PC-3 (cell line): Measurements from ENCODE around the gene CRABP2. TPM values are rescaled to one million over a fixed set of nuclear protein-coding genes. Genes with fewer than 3 reads are reported as not detected.

Source experiments
- ATAC-seq: fragments of 200-7000 bp; cut with Tn5 transposase; 2 replicates; pipeline ENCODE4 v1.9.1; 2020; ENCODE audit warnings: mild to moderate bottlenecking, moderate library complexity
- BruUV-seq: library from RNA; stranded (reverse); fragments of 400-500 nt; replicated peaks from 2 replicates; lab custom pipeline; 2021; lab: Mats Ljungman, UMichigan
- CTCF ChIA-PET: fragments of 300-600 bp; sonication (Branson Sonifier 250); formaldehyde crosslinking; loops from one replicate; lab custom pipeline; 2022; ENCODE audit warnings: antibody characterized with exemption; lab: Charles Lee
- POLR2A ChIA-PET: fragments of 300-600 bp; sonication (Branson Sonifier 250); formaldehyde crosslinking; loops from one replicate; lab custom pipeline; 2022; ENCODE audit warnings: antibody characterized with exemption; ENCODE audit not compliant: unreplicated experiment; lab: Charles Lee
- DNase-seq: peaks from one replicate; pipeline ENCODE4 v3.0.0-alpha.2; 2015
- H2AFZ ChIP-seq: fragments of 300-600 bp; sonication (generic); 2 replicates; pipeline ENCODE4 v1.6.0; 2016; ENCODE audit warnings: antibody characterized with exemption, low read length
- H3F3A ChIP-seq: fragments of 300-600 bp; sonication (generic); one replicate; pipeline ENCODE4 v1.6.0; 2017; ENCODE audit warnings: antibody characterized with exemption, low read length, control low read depth, mild to moderate bottlenecking; ENCODE audit not compliant: unreplicated experiment
- H3K27ac ChIP-seq: fragments of 300-600 bp; sonication (generic); 2 replicates; pipeline ENCODE4 v1.5.1; 2016; ENCODE audit warnings: mild to moderate bottlenecking, low read length
- H3K27me3 ChIP-seq: fragments of 300-600 bp; sonication (generic); 2 replicates; pipeline ENCODE4 v1.6.1; 2016; ENCODE audit warnings: low read length, mixed read lengths
- H3K36me3 ChIP-seq: fragments of 300-600 bp; sonication (generic); 2 replicates; pipeline ENCODE4 v1.6.1; 2016; ENCODE audit warnings: low read depth, mixed run types, low read length, mixed read lengths
- H3K4me1 ChIP-seq: fragments of 300-600 bp; sonication (generic); 2 replicates; pipeline ENCODE4 v1.5.1; 2016; ENCODE audit warnings: low read length; ENCODE audit not compliant: insufficient read depth
- H3K4me2 ChIP-seq: fragments of 300-600 bp; sonication (generic); 2 replicates; pipeline ENCODE4 v1.6.0; 2016; ENCODE audit warnings: low read length
- H3K4me3 ChIP-seq: fragments of 300-600 bp; sonication (generic); 2 replicates; pipeline ENCODE4 v1.5.1; 2016; ENCODE audit warnings: mild to moderate bottlenecking, low read length, mixed read lengths
- H3K79me2 ChIP-seq: fragments of 300-600 bp; sonication (generic); 2 replicates; pipeline ENCODE4 v1.6.1; 2017; ENCODE audit warnings: low read length, mixed read lengths
- H3K9ac ChIP-seq: fragments of 300-600 bp; sonication (generic); 2 replicates; pipeline ENCODE4 v1.6.0; 2016; ENCODE audit warnings: mild to moderate bottlenecking, low read length
- H3K9me2 ChIP-seq: fragments of 300-600 bp; sonication (generic); replicated peaks from 2 replicates; pipeline ENCODE4 v1.6.1; 2016; ENCODE audit warnings: mixed run types, low read length, mixed read lengths
- H3K9me3 ChIP-seq: fragments of 300-600 bp; sonication (generic); 2 replicates; pipeline ENCODE4 v1.6.1; 2016; ENCODE audit warnings: low read length, mixed read lengths
- H4K20me1 ChIP-seq: fragments of 300-600 bp; sonication (generic); 2 replicates; pipeline ENCODE4 v1.6.1; 2016; ENCODE audit warnings: low read length, mixed read lengths
- CTCF ChIP-seq: fragments of 300-600 bp; sonication (generic); conservative IDR thresholded peaks from 2 replicates; pipeline ENCODE4 v1.5.1; 2017; ENCODE audit warnings: antibody characterized with exemption, low read depth, mild to moderate bottlenecking, low read length
- EZH2 ChIP-seq: fragments of 300-600 bp; sonication (generic); IDR thresholded peaks from one replicate; pipeline ENCODE4 v1.6.1; 2017; ENCODE audit warnings: antibody characterized with exemption, mild to moderate bottlenecking, low read length; ENCODE audit not compliant: unreplicated experiment
- EZH2phosphoT487 ChIP-seq: fragments of 300-600 bp; sonication (generic); IDR thresholded peaks from 2 replicates; pipeline ENCODE4 v1.6.1; 2018; ENCODE audit warnings: mild to moderate bottlenecking, antibody characterized with exemption, low read length, borderline replicate concordance
- intact Hi-C: fragments of 100-400 bp; cut with micrococcal nuclease; formaldehyde crosslinking; loops from 2 replicates; pipeline ENCODE4 v1.9.0; 2023
- total RNA-seq: library from RNA; depleted of rRNA; stranded (reverse); fragments of >200 nt; gene quantifications from 2 replicates; pipeline ENCODE4 v1.2.3, GENCODE V29; 2014

The CRABP2 gene
- total RNA-seq, 1 experiment from 2014 or later, result 120 TPM

- Histone ChIP-seq H3F3A (peaks cover 5% of the 10 kb centered on the region), H2AFZ (no peak overlapping the region), H3K9me2 (no peaks in the 10 kb centered on the region), H3K4me3 (no peak overlapping the region), H4K20me1 (no peaks in the 10 kb centered on the region), H3K9ac (no peak overlapping the region), H3K4me1 (0 out of 2 replicates have a peak, but pooled peaks cover 7% of the 10 kb centered on the region), H3K36me3 (peaks cover 6% of the 10 kb centered on the region; the same call in 1 of the 2 replicates), H3K27ac (no peak overlapping the region), H3K79me2 (peaks cover 18% of the 10 kb centered on the region), H3K9me3 (no peaks in the 10 kb centered on the region), H3K27me3 (no peaks in the 10 kb centered on the region), H3K4me2 (no peak overlapping the region)
- ATAC-seq, result no peak
- ChIA-PET POLR2A (no interaction called here), CTCF (no interaction called here)
- no TSS peak for BruUV-seq
- DNase-seq, result no peak
- no peak for TF ChIP-seq EZH2
- TF ChIP-seq CTCF, result no peak
- TF ChIP-seq EZH2phosphoT487, result no peak
- intact Hi-C loops, result no loop called here
Measured at GRCh38 chr1:156733989-156734584, 28.7 kb upstream of the CRABP2 start.

GRCh38 chr1:156728599-156729462 lies 23.4 kb upstream of the CRABP2 start, which contains the start of gene ISG20L2:
ISG20L2 (minus strand) TSS chr1:156728766; CDS start chr1:156727652, 1,114 bp downstream.
- peak within 1 kb of the TSS; percentile 97 for H3K9ac ChIP-seq
- H3K79me2 ChIP-seq, result peaks cover 60% of the 10 kb centered on the region
- H3K4me1 ChIP-seq, result peaks cover 27% of the 10 kb centered on the region
- intact Hi-C loops, result loop anchor here (1.0 kb wide), 3 partner anchors 12 to 38 kb away; partner anchors contain the start of genes HDGF, MRPL24 and PRCC
- H3K27me3 ChIP-seq, result no peaks in the 10 kb centered on the region
- peaks cover 17% of the 10 kb centered on the region for H3K36me3 ChIP-seq
- POLR2A ChIA-PET, result interaction anchor here (0.6 to 2.0 kb wide), 10 partner anchors 12 to 1755 kb away, joined by 3 to 28 read pairs (median 4); partner anchors contain the start of genes MRPL24, PMF1 and PRCC
- peaks cover 28% of the 10 kb centered on the region for H4K20me1 ChIP-seq
- ATAC-seq, result peak; percentile 78
- no peaks in the 10 kb centered on the region for H3K9me2 ChIP-seq
- CTCF ChIA-PET, result interaction anchor here (0.5 to 2.1 kb wide), 6 partner anchors 12 to 228 kb away, joined by 3 to 16 read pairs (median 6); partner anchors contain the start of genes HDGF, MRPL24 and NES
- peak within 1 kb of the TSS; percentile 98 for H3K4me3 ChIP-seq
- DNase-seq, result peak; percentile 98
- TSS peak; percentile 78 for BruUV-seq
- peaks cover 5% of the 10 kb centered on the region for H3F3A ChIP-seq
- no peaks in the 10 kb centered on the region for H3K9me3 ChIP-seq
- H3K4me2 ChIP-seq, result peak within 1 kb of the TSS; percentile 99
- TF ChIP-seq EZH2, result no peak
- TF ChIP-seq EZH2phosphoT487, result no peak
- no peak for TF ChIP-seq CTCF
- peak within 1 kb of the TSS; percentile 67 for H3K27ac ChIP-seq
- H2AFZ ChIP-seq, result peak within 1 kb of the TSS; percentile 87
